Ramos (cell line): Measurements from ENCODE around the gene ARID1B.
"Not testable (repeated sequence)": the region's sequence is repeated elsewhere in the genome, so short reads cannot be mapped to it uniquely, and the experiment has no call there.

ENCODE experiments used
- in situ Hi-C: fragments of 300-500 bp; cut with MboI; formaldehyde crosslinking; loops from one replicate; pipeline ENCODE4 v1.14.3; 2022; ENCODE audit warnings: low sequenced_read_pairs; ENCODE audit not compliant: unreplicated experiment

Gene ARID1B

GRCh38 chr6:156925718-156926607 lies 148.8 kb downstream of the ARID1B start:
- in situ Hi-C loops: no loop called here

GRCh38 chr6:156928126-156928525 lies 150.9 kb downstream of the ARID1B start:
- in situ Hi-C loops: no loop called here

- in situ Hi-C loops: no loop called here
Observed at GRCh38 chr6:156928972-156929371, 151.8 kb downstream of the ARID1B start.

- in situ Hi-C loops: no loop called here
Observed at GRCh38 chr6:156931283-156931682, 154.1 kb downstream of the ARID1B start.

- in situ Hi-C loops: no loop called here
Observed at GRCh38 chr6:156933201-156934068, 156.3 kb downstream of the ARID1B start.

GRCh38 chr6:156934069-156934460 lies 156.9 kb downstream of the ARID1B start:
- in situ Hi-C loops: no loop called here

- in situ Hi-C loops: no loop called here
Observed at GRCh38 chr6:156935000-156935399, 157.8 kb downstream of the ARID1B start.

GRCh38 chr6:156938143-156938542 lies 161.0 kb downstream of the ARID1B start:
- in situ Hi-C loops: no loop called here

- in situ Hi-C loops: no loop called here
Observed at GRCh38 chr6:156940221-156940620, 163.0 kb downstream of the ARID1B start.

- in situ Hi-C loops: no loop called here
Observed at GRCh38 chr6:156942266-156942665, 165.1 kb downstream of the ARID1B start.

- in situ Hi-C loops: no loop called here
Observed at GRCh38 chr6:156943166-156943565, 166.0 kb downstream of the ARID1B start.

GRCh38 chr6:156943816-156944215 lies 166.6 kb downstream of the ARID1B start:
- in situ Hi-C loops: no loop called here

GRCh38 chr6:156944412-156944811 lies 167.2 kb downstream of the ARID1B start:
- in situ Hi-C loops: no loop called here

- in situ Hi-C loops: not testable (repeated sequence)
Observed at GRCh38 chr6:156945789-156946172, 168.6 kb downstream of the ARID1B start.

- in situ Hi-C loops: no loop called here
Observed at GRCh38 chr6:156946370-156946936, 169.3 kb downstream of the ARID1B start.

GRCh38 chr6:156948277-156948676 lies 171.1 kb downstream of the ARID1B start:
- in situ Hi-C loops: no loop called here

GRCh38 chr6:156948807-156949206 lies 171.6 kb downstream of the ARID1B start:
- in situ Hi-C loops: no loop called here

- in situ Hi-C loops: no loop called here
Observed at GRCh38 chr6:156949376-156949775, 172.2 kb downstream of the ARID1B start.

GRCh38 chr6:156950084-156950483 lies 172.9 kb downstream of the ARID1B start:
- in situ Hi-C loops: no loop called here

GRCh38 chr6:156950531-156950930 lies 173.4 kb downstream of the ARID1B start:
- in situ Hi-C loops: no loop called here

GRCh38 chr6:156952401-156952800 lies 175.2 kb downstream of the ARID1B start:
- in situ Hi-C loops: no loop called here
